Esophagus squamous epithelium (tissue), 4 donors: ENCODE data around the gene TWIST2.

Source experiments
- CTCF ChIP-seq, 6 experiments: fragments of 450-650 bp in 4 of 6; fragments of 200-600 bp in 2 of 6; sonication (generic) in 2 of 6; IDR thresholded peaks; one replicate each; pipeline ENCODE4 v1.5.1; 2016 to 2019; ENCODE audit warnings: antibody characterized with exemption in 6 of 6, mild to moderate bottlenecking in 4 of 6, moderate library complexity in 4 of 6
- POLR2A ChIP-seq, 4 donors: fragments of 450-650 bp; IDR thresholded peaks; one replicate each; pipeline ENCODE4 v1.6.1; 2017; ENCODE audit warnings: antibody characterized with exemption in 4 of 4, mild to moderate bottlenecking in 4 of 4, moderate library complexity in 3 of 4

- TF ChIP-seq POLR2A (IDR thresholded peaks at IDR 0.05), result no peak
- no peak for TF ChIP-seq CTCF (IDR thresholded peaks at IDR 0.05)
These were observed 6.4 kb downstream of the TWIST2 start for GRCh38 chr2:238854246-238854645.
